HUDEP-2 (cell line): ENCODE results near the gene CLGN.
A peak's percentile ranks its signal among the peaks of the same experiment; 100 is the strongest.
"Not testable (repeated sequence)": the region's sequence is repeated elsewhere in the genome, so short reads cannot be mapped to it uniquely, and the experiment has no call there.

Source experiments
- DNase-seq, 76 experiments: peaks; one replicate each; lab custom pipeline; 2025; ENCODE audit not compliant: unreplicated experiment in 76 of 76; lab: John Stamatoyannopoulos, UW

CLGN gene

GRCh38 chr4:140427106-140427918 is at the start of gene CLGN:
Gene CLGN (minus strand): TSS chr4:140427648. CDS start chr4:140413078, 14,570 bp downstream.
- peak in 62 of 76 experiments; percentile 2 to 71 (median 36) for DNase-seq

GRCh38 chr4:140472156-140472555 is 44.7 kb upstream of the CLGN start:
- no peak for DNase-seq

GRCh38 chr4:140469791-140470733 is 42.6 kb upstream of the CLGN start:
- no peak for DNase-seq

- no peak for DNase-seq
Observed at GRCh38 chr4:140466146-140466545, 38.7 kb upstream of the CLGN start.

- no peak for DNase-seq
Observed at GRCh38 chr4:140463614-140464013, 36.2 kb upstream of the CLGN start.

GRCh38 chr4:140463182-140463581 is 35.7 kb upstream of the CLGN start:
- DNase-seq, result no peak

- DNase-seq, result no peak
Observed at GRCh38 chr4:140450352-140450751, 22.9 kb upstream of the CLGN start.

GRCh38 chr4:140448830-140449229 is 21.4 kb upstream of the CLGN start:
- no peak for DNase-seq

- no peak for DNase-seq
Observed at GRCh38 chr4:140448162-140448561, 20.7 kb upstream of the CLGN start.

GRCh38 chr4:140444347-140444746 is 16.9 kb upstream of the CLGN start:
- DNase-seq, result not testable (repeated sequence)

- DNase-seq, result no peak
Observed at GRCh38 chr4:140439644-140440142, 12.2 kb upstream of the CLGN start.

GRCh38 chr4:140427919-140428471 is 547 bp upstream of the CLGN start:
- DNase-seq, result no peak

- DNase-seq, result peak in 9 of 76 experiments; percentile 0 to 24 (median 2)
Observed at GRCh38 chr4:140426610-140427105, 790 bp downstream of the CLGN start.

GRCh38 chr4:140423106-140423505 is 4.3 kb downstream of the CLGN start:
- DNase-seq, result no peak

- DNase-seq, result not testable (repeated sequence)
Observed at GRCh38 chr4:140413130-140413969, 14.1 kb downstream of the CLGN start.

- no peak for DNase-seq
Observed at GRCh38 chr4:140408974-140409373, 18.5 kb downstream of the CLGN start.

- DNase-seq, result no peak
Observed at GRCh38 chr4:140406292-140406691, 21.2 kb downstream of the CLGN start.

- DNase-seq, result no peak
Observed at GRCh38 chr4:140400111-140400510, 27.3 kb downstream of the CLGN start.

GRCh38 chr4:140395668-140396067 is 31.8 kb downstream of the CLGN start:
- DNase-seq, result no peak

GRCh38 chr4:140388015-140388414 is 39.4 kb downstream of the CLGN start:
- no peak for DNase-seq
